Right lobe of liver (tissue), 4 donors: Measurements from ENCODE around the gene PNPO.

Experiments
- POLR2A ChIP-seq: fragments of 450-650 bp; IDR thresholded peaks from one replicate; pipeline ENCODE4 v1.6.1; 2017; ENCODE audit warnings: antibody characterized with exemption, mild to moderate bottlenecking
- TF ChIP-seq, protein P1 (sequence below), 4 donors: fragments of 200-600 bp in 3 of 4; fragments of 450-650 bp in 1 of 4; IDR thresholded peaks; one replicate each; pipeline versions ENCODE4 v1.5.1 to v1.8.0; 2016 to 2022; ENCODE audit warnings: antibody characterized with exemption in 4 of 4, mild to moderate bottlenecking in 2 of 4
- donor health status: DM: no; HTN: no; CAD: no.
- donor health status: DM: no; HTN: no; CAD: no.
- donor health status: DM: no; HTN: yes; CAD: no.

- TF ChIP-seq, protein P1, sequence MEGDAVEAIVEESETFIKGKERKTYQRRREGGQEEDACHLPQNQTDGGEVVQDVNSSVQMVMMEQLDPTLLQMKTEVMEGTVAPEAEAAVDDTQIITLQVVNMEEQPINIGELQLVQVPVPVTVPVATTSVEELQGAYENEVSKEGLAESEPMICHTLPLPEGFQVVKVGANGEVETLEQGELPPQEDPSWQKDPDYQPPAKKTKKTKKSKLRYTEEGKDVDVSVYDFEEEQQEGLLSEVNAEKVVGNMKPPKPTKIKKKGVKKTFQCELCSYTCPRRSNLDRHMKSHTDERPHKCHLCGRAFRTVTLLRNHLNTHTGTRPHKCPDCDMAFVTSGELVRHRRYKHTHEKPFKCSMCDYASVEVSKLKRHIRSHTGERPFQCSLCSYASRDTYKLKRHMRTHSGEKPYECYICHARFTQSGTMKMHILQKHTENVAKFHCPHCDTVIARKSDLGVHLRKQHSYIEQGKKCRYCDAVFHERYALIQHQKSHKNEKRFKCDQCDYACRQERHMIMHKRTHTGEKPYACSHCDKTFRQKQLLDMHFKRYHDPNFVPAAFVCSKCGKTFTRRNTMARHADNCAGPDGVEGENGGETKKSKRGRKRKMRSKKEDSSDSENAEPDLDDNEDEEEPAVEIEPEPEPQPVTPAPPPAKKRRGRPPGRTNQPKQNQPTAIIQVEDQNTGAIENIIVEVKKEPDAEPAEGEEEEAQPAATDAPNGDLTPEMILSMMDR (IDR thresholded peaks at IDR 0.05) = no peak
- TF ChIP-seq POLR2A = no peak
Measured at GRCh38 chr17:47906443-47906842, 34.9 kb upstream of the PNPO start.
